ENCODE data around the gene ARHGAP23.

GRCh38 chr17:38559880-38560230 is 131.6 kb downstream of the ARHGAP23 start:
- TF ChIP-seq CTCF (IDR thresholded peaks at IDR 0.05) (no peak), POLR2A (IDR thresholded peaks at IDR 0.05) (no peak)

Data from thyroid gland (tissue), 4 donors.